ENCODE data around the gene HEATR5A.

HEATR5A gene

DNA sequence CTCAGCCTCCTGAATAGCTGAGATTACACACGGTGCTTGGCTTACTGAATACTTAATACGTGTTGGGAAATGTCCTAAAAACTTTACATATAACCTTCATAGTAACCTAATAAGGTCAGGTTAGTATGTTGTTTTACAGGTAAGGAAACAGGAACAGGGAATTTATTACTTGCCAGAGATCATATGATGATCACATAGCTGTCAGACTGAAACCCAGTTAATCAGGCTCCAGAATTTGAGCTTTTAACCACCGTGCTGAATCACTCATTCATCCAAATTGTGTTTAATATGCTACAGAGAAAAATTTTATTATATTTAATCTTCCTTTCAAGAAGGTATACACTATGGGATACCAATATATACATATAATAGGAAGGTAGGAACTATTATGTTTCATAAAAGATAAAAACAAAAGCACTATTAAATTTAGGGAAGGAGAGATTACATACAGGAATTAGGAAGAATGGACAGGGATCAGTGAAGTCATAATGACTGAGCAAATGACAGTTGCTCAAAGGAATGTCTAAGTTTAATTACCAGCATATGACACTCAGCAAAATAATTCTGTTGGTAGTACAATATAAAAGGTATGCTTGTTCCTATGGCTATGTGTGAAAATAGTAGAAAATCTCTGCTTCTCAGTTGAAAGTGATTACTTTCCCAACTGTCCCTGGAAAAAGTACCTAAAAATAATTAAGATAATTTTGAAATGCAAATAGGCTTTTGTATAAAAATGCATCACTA is 59.3 kb downstream of the HEATR5A start:
- no peak overlapping the region for H3K9ac ChIP-seq (ENCODE audit: low read length)
- no peaks in the 10 kb centered on the region for H3K36me3 ChIP-seq (replicated peaks; ENCODE audit: low read depth, low read length)
- H3K9me3 ChIP-seq (ENCODE audit: insufficient read depth, low read length): no peaks in the 10 kb centered on the region
- H3K4me2 ChIP-seq (ENCODE audit: low read length): no peak overlapping the region
- peaks cover 15% of the 10 kb centered on the region for H3K4me1 ChIP-seq (ENCODE audit: low read length)
- no peak for TF ChIP-seq EZH2phosphoT487 (IDR thresholded peaks at IDR 0.05; ENCODE audit: low read depth)
- TF ChIP-seq, protein P1, sequence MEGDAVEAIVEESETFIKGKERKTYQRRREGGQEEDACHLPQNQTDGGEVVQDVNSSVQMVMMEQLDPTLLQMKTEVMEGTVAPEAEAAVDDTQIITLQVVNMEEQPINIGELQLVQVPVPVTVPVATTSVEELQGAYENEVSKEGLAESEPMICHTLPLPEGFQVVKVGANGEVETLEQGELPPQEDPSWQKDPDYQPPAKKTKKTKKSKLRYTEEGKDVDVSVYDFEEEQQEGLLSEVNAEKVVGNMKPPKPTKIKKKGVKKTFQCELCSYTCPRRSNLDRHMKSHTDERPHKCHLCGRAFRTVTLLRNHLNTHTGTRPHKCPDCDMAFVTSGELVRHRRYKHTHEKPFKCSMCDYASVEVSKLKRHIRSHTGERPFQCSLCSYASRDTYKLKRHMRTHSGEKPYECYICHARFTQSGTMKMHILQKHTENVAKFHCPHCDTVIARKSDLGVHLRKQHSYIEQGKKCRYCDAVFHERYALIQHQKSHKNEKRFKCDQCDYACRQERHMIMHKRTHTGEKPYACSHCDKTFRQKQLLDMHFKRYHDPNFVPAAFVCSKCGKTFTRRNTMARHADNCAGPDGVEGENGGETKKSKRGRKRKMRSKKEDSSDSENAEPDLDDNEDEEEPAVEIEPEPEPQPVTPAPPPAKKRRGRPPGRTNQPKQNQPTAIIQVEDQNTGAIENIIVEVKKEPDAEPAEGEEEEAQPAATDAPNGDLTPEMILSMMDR (IDR thresholded peaks at IDR 0.05; ENCODE audit: low read depth, low read length): no peak
- H3K79me2 ChIP-seq (ENCODE audit: low read length): no peaks in the 10 kb centered on the region
- no peaks in the 10 kb centered on the region for H3K27me3 ChIP-seq (ENCODE audit: low read depth, low read length)
- no peaks in the 10 kb centered on the region for H4K20me1 ChIP-seq (ENCODE audit: insufficient read depth, low read length)
- no peak overlapping the region for H2AFZ ChIP-seq (ENCODE audit: low read depth, low read length)
- no peak overlapping the region for H3K4me3 ChIP-seq (ENCODE audit: low read length)
- no peak overlapping the region for H3K27ac ChIP-seq (ENCODE audit: low read length)

DNA sequence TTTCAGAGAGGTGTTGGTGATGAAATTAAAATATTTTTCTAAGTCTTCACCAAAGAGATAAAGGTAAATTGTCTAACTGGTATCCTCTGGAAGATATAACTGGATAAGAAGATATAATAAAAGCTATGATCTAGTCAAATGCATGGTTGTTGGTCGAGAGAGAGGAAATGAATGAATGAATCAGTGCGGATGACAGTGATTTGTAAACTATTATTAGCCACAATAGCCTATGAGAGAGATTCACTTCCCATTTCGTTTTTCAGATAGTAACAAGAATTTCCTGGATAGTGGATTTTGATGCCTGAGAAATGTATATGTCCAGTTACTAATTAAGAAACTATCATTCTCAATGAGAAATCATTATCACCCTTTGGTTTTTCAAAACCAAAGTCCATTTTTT is 63.1 kb downstream of the HEATR5A start:
- H3K4me1 ChIP-seq (ENCODE audit: low read length): peaks cover 19% of the 10 kb centered on the region
- H3K4me3 ChIP-seq (ENCODE audit: low read length): no peak overlapping the region
- H2AFZ ChIP-seq (ENCODE audit: low read depth, low read length): no peak overlapping the region
- no peak overlapping the region for H3K27ac ChIP-seq (ENCODE audit: low read length)
- H3K9ac ChIP-seq (ENCODE audit: low read length): no peak overlapping the region
- no peak overlapping the region; the same call in 1 of the 2 replicates for H3K4me2 ChIP-seq (ENCODE audit: low read length)
- H3K9me3 ChIP-seq (ENCODE audit: insufficient read depth, low read length): no peaks in the 10 kb centered on the region
- no peaks in the 10 kb centered on the region for H3K79me2 ChIP-seq (ENCODE audit: low read length)
- no peak for TF ChIP-seq EZH2phosphoT487 (IDR thresholded peaks at IDR 0.05; ENCODE audit: low read depth)
- TF ChIP-seq, protein P1 (IDR thresholded peaks at IDR 0.05; ENCODE audit: low read depth, low read length): no peak
- H3K36me3 ChIP-seq (replicated peaks; ENCODE audit: low read depth, low read length): no peaks in the 10 kb centered on the region
- no peaks in the 10 kb centered on the region for H3K27me3 ChIP-seq (ENCODE audit: low read depth, low read length)
- H4K20me1 ChIP-seq (ENCODE audit: insufficient read depth, low read length): no peaks in the 10 kb centered on the region

DNA sequence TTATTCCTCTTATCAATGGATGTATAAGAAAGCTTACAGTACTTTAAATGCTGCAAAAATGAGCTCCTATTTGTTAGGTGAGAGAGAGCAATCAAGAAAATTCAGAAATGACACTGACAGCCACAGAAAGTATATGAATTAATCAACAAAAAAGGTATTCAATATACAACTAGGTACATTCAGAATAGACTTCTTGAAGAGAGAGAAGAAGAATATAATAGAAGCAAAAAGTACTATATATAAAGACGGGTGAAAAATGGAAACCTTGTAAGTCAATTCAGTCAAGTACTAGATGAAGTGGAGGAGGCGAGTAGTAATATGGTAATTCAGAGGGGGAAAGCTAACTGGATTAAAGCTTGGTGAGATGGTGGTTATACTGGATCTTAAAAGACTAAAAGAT is 74.3 kb downstream of the HEATR5A start:
- Histone ChIP-seq H4K20me1 (ENCODE audit: insufficient read depth, low read length) (no peaks in the 10 kb centered on the region), H3K27ac (ENCODE audit: low read length) (no peak overlapping the region), H3K79me2 (ENCODE audit: low read length) (no peaks in the 10 kb centered on the region), H3K4me2 (ENCODE audit: low read length) (no peak overlapping the region), H3K4me3 (ENCODE audit: low read length) (no peak overlapping the region), H3K9ac (ENCODE audit: low read length) (no peak overlapping the region), H2AFZ (ENCODE audit: low read depth, low read length) (no peak overlapping the region), H3K9me3 (ENCODE audit: insufficient read depth, low read length) (no peaks in the 10 kb centered on the region), H3K27me3 (ENCODE audit: low read depth, low read length) (no peaks in the 10 kb centered on the region), H3K36me3 (replicated peaks; ENCODE audit: low read depth, low read length) (no peaks in the 10 kb centered on the region), H3K4me1 (ENCODE audit: low read length) (no peaks in the 10 kb centered on the region)
- TF ChIP-seq, protein P1 (IDR thresholded peaks at IDR 0.05; ENCODE audit: low read depth, low read length): no peak
- TF ChIP-seq EZH2phosphoT487 (IDR thresholded peaks at IDR 0.05; ENCODE audit: low read depth): no peak

DNA sequence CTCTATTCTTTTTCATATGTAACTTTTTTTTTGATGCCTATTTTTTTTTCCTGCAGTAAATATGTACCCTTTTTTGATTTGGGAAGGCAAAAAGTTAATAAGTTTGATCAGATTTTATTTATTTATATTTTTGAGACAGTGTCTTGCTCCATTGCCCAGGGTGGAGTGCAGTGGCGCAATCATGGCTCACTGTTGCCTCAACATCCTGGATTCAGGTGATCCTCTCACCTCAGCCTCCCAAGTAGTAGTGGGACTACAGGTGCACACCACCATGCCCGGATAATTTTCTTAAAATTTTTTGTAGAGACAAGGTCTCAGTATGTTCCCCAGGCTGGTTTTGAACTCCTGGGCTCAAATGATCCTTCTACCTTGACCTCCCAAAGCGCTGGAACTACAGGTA is 79.1 kb downstream of the HEATR5A start:
- no peak overlapping the region for H3K9ac ChIP-seq (ENCODE audit: low read length)
- no peak overlapping the region for H3K4me3 ChIP-seq (ENCODE audit: low read length)
- H3K79me2 ChIP-seq (ENCODE audit: low read length): no peaks in the 10 kb centered on the region
- no peaks in the 10 kb centered on the region for H4K20me1 ChIP-seq (ENCODE audit: insufficient read depth, low read length)
- H3K36me3 ChIP-seq (replicated peaks; ENCODE audit: low read depth, low read length): no peaks in the 10 kb centered on the region
- H3K4me1 ChIP-seq (ENCODE audit: low read length): no peaks in the 10 kb centered on the region
- TF ChIP-seq, protein P1 (IDR thresholded peaks at IDR 0.05; ENCODE audit: low read depth, low read length): no peak
- no peak for TF ChIP-seq EZH2phosphoT487 (IDR thresholded peaks at IDR 0.05; ENCODE audit: low read depth)
- no peaks in the 10 kb centered on the region for H3K9me3 ChIP-seq (ENCODE audit: insufficient read depth, low read length)
- H3K27ac ChIP-seq (ENCODE audit: low read length): no peak overlapping the region
- no peak overlapping the region for H3K4me2 ChIP-seq (ENCODE audit: low read length)
- H2AFZ ChIP-seq (ENCODE audit: low read depth, low read length): no peak overlapping the region
- no peaks in the 10 kb centered on the region for H3K27me3 ChIP-seq (ENCODE audit: low read depth, low read length)

Data from OCI-LY3 (cell line).